Stomach (tissue), 9 donors: ENCODE measurements around the gene USP11. TPM values are rescaled to one million over a fixed set of nuclear protein-coding genes. Genes with fewer than 3 reads are reported as not detected.

Source experiments
- DNase-seq, 2 donors: peaks; one replicate each; pipeline versions ENCODE4 v3.0.0 to v3.0.0-alpha.2; 2013 to 2019
- H3K27ac ChIP-seq, 5 donors: fragments of 200-600 bp in 4 of 5; sonication (generic) in 4 of 5; one replicate each; pipeline ENCODE4 v1.5.1; 2013 to 2019; ENCODE audit warnings: mild to moderate bottlenecking in 1 of 5, moderate library complexity in 1 of 5
- H3K27me3 ChIP-seq, 3 donors: fragments of 200-600 bp; sonication (generic); one replicate each; pipeline ENCODE4 v1.5.1; 2017 to 2019; ENCODE audit warnings: mixed run types in 1 of 3
- H3K36me3 ChIP-seq, 4 donors: fragments of 200-600 bp; sonication (generic); 1 replicate in 3 of 4; 2 replicates in 1 of 4; pipeline ENCODE4 v1.5.1; 2016 to 2019
- H3K4me1 ChIP-seq, 4 donors: fragments of 200-600 bp; sonication (generic); one replicate each; pipeline ENCODE4 v1.5.1; 2016 to 2019
- H3K4me3 ChIP-seq, 4 donors: fragments of 200-600 bp; sonication (generic) in 3 of 4; one replicate each; pipeline ENCODE4 v1.5.1; 2016 to 2019; ENCODE audit warnings: mild to moderate bottlenecking in 1 of 4
- H3K9me3 ChIP-seq, 4 donors: fragments of 200-600 bp; sonication (generic); one replicate each; pipeline ENCODE4 v1.5.1; 2016 to 2019
- CTCF ChIP-seq, 7 experiments: fragments of 450-650 bp in 4 of 7; fragments of 200-600 bp in 3 of 7; sonication (generic) in 3 of 7; IDR thresholded peaks; one replicate each; pipeline ENCODE4 v1.5.1; 2016 to 2019; ENCODE audit warnings: antibody characterized with exemption in 7 of 7, control low read depth in 2 of 7, mild to moderate bottlenecking in 1 of 7
- EP300 ChIP-seq: sonication (generic); formaldehyde crosslinking; IDR thresholded peaks from one replicate; pipeline ENCODE4 v1.6.1; 2017; ENCODE audit warnings: antibody characterized with exemption
- POLR2A ChIP-seq, 4 donors: fragments of 450-650 bp; IDR thresholded peaks; one replicate each; pipeline ENCODE4 v1.6.1; 2016; ENCODE audit warnings: antibody characterized with exemption in 4 of 4, control low read depth in 2 of 4, mild to moderate bottlenecking in 1 of 4, moderate library complexity in 1 of 4
- POLR2AphosphoS5 ChIP-seq, 3 donors: sonication (generic); formaldehyde crosslinking; IDR thresholded peaks; one replicate each; pipeline ENCODE4 v1.6.1; 2016; ENCODE audit warnings: antibody characterized with exemption in 3 of 3
- WGBS, 5 donors: extraction: QIAGEN DNeasy Blood & Tissue Kit in 3 of 5; methylation state at CpG; one replicate each; pipeline versions ENCODE4 v1.1.5 to v1.1.7; 2013 to 2018; 5-methylcytosine and 5-hydroxymethylcytosine counted together
- intact Hi-C: fragments of 100-400 bp; cut with DNase I; formaldehyde crosslinking; loops from one replicate; pipeline ENCODE4 v1.15.1; 2023; ENCODE audit warnings: low total_unique reads
- polyA plus RNA-seq, 3 donors: library from polyadenylated mRNA; stranded (reverse); fragments of 200-250 nt; gene quantifications; one replicate each; pipeline ENCODE4 v1.2.3, GENCODE V29; 2013
- small RNA-seq, 4 donors: library from RNA; depleted of rRNA; stranded (forward); fragments of <200 nt; gene quantifications; one replicate each; pipeline ENCODE3, GENCODE V24; 2016
- total RNA-seq, 5 donors: library from RNA; depleted of rRNA; stranded (reverse); fragments of >200 nt; gene quantifications; one replicate each; pipeline versions ENCODE4 v1.1.0 to v1.2.3, GENCODE V29; 2014 to 2016
- donor health status: healthy with polysubstance abuse.
- donor health status: Bipolar disorder and iron deficiency.
- donor health status: healthy.

The USP11 gene
- total and polyA plus RNA-seq, 8 donors: 6.4 to 52.3 (median 17.5) TPM

- WGBS, 5 donors: 31 to 62% (median 48%) methylated on average over 6 of the region's 6 CpGs
- intact Hi-C loops: no loop called here
- H3K27ac ChIP-seq: no peak overlapping the region
- no peak overlapping the region for H3K4me3 ChIP-seq
- H3K4me1 ChIP-seq: no peaks in the 10 kb centered on the region
- peaks cover 0 to 16% (median 0%) of the 10 kb centered on the region in 3 donors for H3K27me3 ChIP-seq
- no peak for DNase-seq
- H3K36me3 ChIP-seq: no peaks in the 10 kb centered on the region
- no peak for TF ChIP-seq POLR2AphosphoS5 (IDR thresholded peaks at IDR 0.05)
- no peak for TF ChIP-seq EP300
- TF ChIP-seq CTCF (IDR thresholded peaks at IDR 0.05): no peak
- TF ChIP-seq POLR2A (IDR thresholded peaks at IDR 0.05): no peak
- peaks cover 0 to 15% (median 7%) of the 10 kb centered on the region in 4 donors for H3K9me3 ChIP-seq
Measured at GRCh38 chrX:47285836-47286320, 53.1 kb downstream of the USP11 start.

- no peaks in the 10 kb centered on the region for H3K4me1 ChIP-seq
- H3K27me3 ChIP-seq: peaks cover 0 to 16% (median 0%) of the 10 kb centered on the region in 3 donors
- intact Hi-C loops: no loop called here
- H3K27ac ChIP-seq: no peak overlapping the region
- H3K4me3 ChIP-seq: no peak overlapping the region
- WGBS, 5 donors: 59 to 73% (median 69%) methylated on average over 5 of the region's 5 CpGs
- peaks cover 0 to 41% (median 17%) of the 10 kb centered on the region in 4 donors for H3K9me3 ChIP-seq
- DNase-seq: no peak
- no peak for TF ChIP-seq POLR2AphosphoS5 (IDR thresholded peaks at IDR 0.05)
- TF ChIP-seq EP300: no peak
- no peak for TF ChIP-seq POLR2A (IDR thresholded peaks at IDR 0.05)
- TF ChIP-seq CTCF (IDR thresholded peaks at IDR 0.05): no peak
- H3K36me3 ChIP-seq: no peaks in the 10 kb centered on the region
Measured at GRCh38 chrX:47293106-47293505, 60.3 kb downstream of the USP11 start.

- H3K27me3 ChIP-seq: peaks cover 0 to 17% (median 0%) of the 10 kb centered on the region in 3 donors
- WGBS, 5 donors: 45 to 62% (median 49%) methylated on average over 5 of the region's 5 CpGs
- DNase-seq: peak in 1 of 2 donors; percentile 27
- H3K9me3 ChIP-seq: peaks cover 0 to 33% (median 14%) of the 10 kb centered on the region in 4 donors
- no peak overlapping the region for H3K4me3 ChIP-seq
- intact Hi-C loops: no loop called here
- TF ChIP-seq POLR2AphosphoS5 (IDR thresholded peaks at IDR 0.05) (no peak), CTCF (IDR thresholded peaks at IDR 0.05) (no peak), POLR2A (IDR thresholded peaks at IDR 0.05) (no peak), EP300 (no peak)
- peak overlapping the region in 1 of 5 donors; percentile 46 for H3K27ac ChIP-seq
- H3K36me3 ChIP-seq: no peaks in the 10 kb centered on the region
- no peaks in the 10 kb centered on the region for H3K4me1 ChIP-seq
Measured at GRCh38 chrX:47296766-47297365, 64.1 kb downstream of the USP11 start.

- intact Hi-C loops: no loop called here
- Histone ChIP-seq H3K4me3 (no peak overlapping the region), H3K9me3 (peaks cover 0 to 29% (median 10%) of the 10 kb centered on the region in 4 donors), H3K27ac (peak overlapping the region in 1 of 5 donors; percentile 46), H3K36me3 (no peaks in the 10 kb centered on the region), H3K27me3 (peaks cover 0 to 13% (median 0%) of the 10 kb centered on the region in 3 donors), H3K4me1 (no peaks in the 10 kb centered on the region)
- no peak for TF ChIP-seq CTCF (IDR thresholded peaks at IDR 0.05)
- TF ChIP-seq EP300: no peak
- no peak for TF ChIP-seq POLR2A (IDR thresholded peaks at IDR 0.05)
- TF ChIP-seq POLR2AphosphoS5 (IDR thresholded peaks at IDR 0.05): no peak
- 35 to 66% (median 52%) methylated on average over 5 of the region's 5 CpGs for WGBS, 5 donors
- DNase-seq: peak; percentile 51 to 78
Measured at GRCh38 chrX:47297874-47298273, 65.1 kb downstream of the USP11 start.

Small RNA genes within 50 kb of the gene (small RNA-seq; reads per million reads assigned to genes)
- gene RN7SL785P: 0 reads per million in 4 donors

Other genes with a start within 250 kb of the USP11 start
- gene RGN, start 154.6 kb upstream of the USP11 start, total RNA-seq: 10 to 100 TPM in 1 of 5 donors, 1 to 10 TPM in 3, not detected in 1; 1.3 to 15.1 (median 2.9) TPM
- gene RGN, start 154.6 kb upstream of the USP11 start, polyA plus RNA-seq: 10 to 100 TPM in 2 of 3 donors, 1 to 10 TPM in 1; 6.8 to 12.5 (median 11.0) TPM
- 100 to 1,000 TPM in 3 of 5 donors, 10 to 100 TPM in 2; 45.3 to 408 (median 196) TPM for gene NDUFB11, start 88.3 kb upstream of the USP11 start, total RNA-seq
- gene NDUFB11, start 88.3 kb upstream of the USP11 start, polyA plus RNA-seq: 10 to 100 TPM; 86.0 to 97.7 (median 90.8) TPM
- 10 to 100 TPM in 4 of 5 donors, 1 to 10 TPM in 1; 1.8 to 51.3 (median 26.8) TPM for gene RBM10, start 87.8 kb upstream of the USP11 start, total RNA-seq
- gene RBM10, start 87.8 kb upstream of the USP11 start, polyA plus RNA-seq: 10 to 100 TPM; 21.2 to 28.4 (median 22.9) TPM
- 100 to 1,000 TPM in 3 of 5 donors, 10 to 100 TPM in 2; 66.8 to 278 (median 115) TPM for gene UBA1, start 39.2 kb upstream of the USP11 start, total RNA-seq
- 10 to 100 TPM; 59.3 to 81.4 (median 63.4) TPM for gene UBA1, start 39.2 kb upstream of the USP11 start, polyA plus RNA-seq
- gene CDK16, start 14.3 kb upstream of the USP11 start, total RNA-seq: 100 to 1,000 TPM in 1 of 5 donors, 10 to 100 TPM in 4; 35.6 to 156 (median 57.8) TPM
- gene CDK16, start 14.3 kb upstream of the USP11 start, polyA plus RNA-seq: 10 to 100 TPM; 31.2 to 50.9 (median 38.6) TPM
- under 1 TPM in 1 of 5 donors, not detected in 4; 0.18 TPM for gene ZNF157, start 137.6 kb downstream of the USP11 start, total RNA-seq
- under 1 TPM in 1 of 3 donors, not detected in 2; 0.15 TPM for gene ZNF157, start 137.6 kb downstream of the USP11 start, polyA plus RNA-seq